Inferior parietal cortex (tissue), 1 donor: ENCODE results near the gene SLC25A18.
A peak's percentile ranks its signal among the peaks of the same experiment; 100 is the strongest.

Source experiments
- DNase-seq: peaks from one replicate; pipeline ENCODE4 v3.0.0-alpha.2; 2016; ENCODE audit errors: extremely low spot score

The SLC25A18 gene

GRCh38 chr22:17570851-17571631 is 7.7 kb downstream of the SLC25A18 start:
- DNase-seq: peak; percentile 73

- DNase-seq: no peak
These were observed 11.9 kb downstream of the SLC25A18 start for GRCh38 chr22:17575151-17575550.

GRCh38 chr22:17575681-17576080 is 12.4 kb downstream of the SLC25A18 start:
- DNase-seq: no peak

GRCh38 chr22:17576470-17576869 is 13.2 kb downstream of the SLC25A18 start:
- no peak for DNase-seq

GRCh38 chr22:17578136-17578754 is 14.9 kb downstream of the SLC25A18 start:
- peak; percentile 70 for DNase-seq

- no peak for DNase-seq
These were observed 16.3 kb downstream of the SLC25A18 start for GRCh38 chr22:17579535-17579981.

GRCh38 chr22:17580441-17581031 is 17.2 kb downstream of the SLC25A18 start:
- no peak for DNase-seq

- no peak for DNase-seq
These were observed 17.8 kb downstream of the SLC25A18 start for GRCh38 chr22:17581056-17581455.

GRCh38 chr22:17581631-17582030 is 18.3 kb downstream of the SLC25A18 start:
- DNase-seq: no peak

GRCh38 chr22:17583151-17583550 is 19.9 kb downstream of the SLC25A18 start:
- no peak for DNase-seq

- no peak for DNase-seq
These were observed 23.6 kb downstream of the SLC25A18 start for GRCh38 chr22:17586831-17587440.

- DNase-seq: no peak
These were observed 24.3 kb downstream of the SLC25A18 start for GRCh38 chr22:17587629-17588028.

- no peak for DNase-seq
These were observed 25.3 kb downstream of the SLC25A18 start for GRCh38 chr22:17588606-17589005.

- DNase-seq: no peak
These were observed 26.6 kb downstream of the SLC25A18 start for GRCh38 chr22:17589810-17590375.

- DNase-seq: no peak
These were observed 27.3 kb downstream of the SLC25A18 start for GRCh38 chr22:17590586-17590985.

GRCh38 chr22:17592201-17592600 is 28.9 kb downstream of the SLC25A18 start:
- DNase-seq: no peak

GRCh38 chr22:17596226-17596625 is 32.9 kb downstream of the SLC25A18 start:
- no peak for DNase-seq

- no peak for DNase-seq
These were observed 33.9 kb downstream of the SLC25A18 start for GRCh38 chr22:17597217-17597616.

- DNase-seq: no peak
These were observed 35.0 kb downstream of the SLC25A18 start for GRCh38 chr22:17598318-17598717.

- DNase-seq: no peak
These were observed 37.7 kb downstream of the SLC25A18 start for GRCh38 chr22:17601031-17601430.

GRCh38 chr22:17603668-17604067 is 40.4 kb downstream of the SLC25A18 start:
- DNase-seq: no peak

- no peak for DNase-seq
These were observed 43.2 kb downstream of the SLC25A18 start for GRCh38 chr22:17606496-17606895.
